Measurements from ENCODE around the gene PCDHGA2.
A peak's percentile ranks its signal among the peaks of the same experiment; 100 is the strongest.

The PCDHGA2 gene

DNA sequence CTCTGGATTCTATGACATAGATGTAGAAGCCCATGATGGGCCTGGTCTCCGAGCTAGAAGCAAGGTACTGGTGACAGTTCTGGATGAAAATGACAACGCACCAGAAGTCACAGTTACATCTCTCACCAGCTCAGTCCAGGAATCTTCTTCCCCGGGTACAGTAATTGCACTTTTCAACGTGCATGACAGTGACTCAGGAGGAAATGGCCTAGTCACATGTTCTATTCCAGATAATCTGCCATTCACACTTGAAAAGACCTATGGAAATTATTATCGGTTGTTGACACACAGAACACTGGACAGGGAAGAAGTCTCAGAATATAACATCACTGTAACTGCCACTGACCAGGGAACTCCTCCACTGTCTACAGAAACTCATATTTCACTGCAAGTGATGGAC is 17.6 kb downstream of the PCDHGA2 start:
- peaks cover 50% of the 10 kb centered on the region for H3K27me3 Mint-ChIP-seq
- no peaks in the 10 kb centered on the region for H3K4me1 Mint-ChIP-seq
- H3K4me3 Mint-ChIP-seq = no peak overlapping the region
- peaks cover 30% of the 10 kb centered on the region for H3K9me3 Mint-ChIP-seq
- H3K27ac Mint-ChIP-seq = no peak overlapping the region
- H3K36me3 Mint-ChIP-seq = peaks cover 8% of the 10 kb centered on the region
- DNase-seq = no peak
- CTCF ChIA-PET = interaction anchor here (0.9 to 1.3 kb wide), 7 partner anchors 9 to 208 kb away, joined by 3 to 5 read pairs (median 3); partner anchors contain the start of genes PCDHGA3 and PCDHGA6

DNA sequence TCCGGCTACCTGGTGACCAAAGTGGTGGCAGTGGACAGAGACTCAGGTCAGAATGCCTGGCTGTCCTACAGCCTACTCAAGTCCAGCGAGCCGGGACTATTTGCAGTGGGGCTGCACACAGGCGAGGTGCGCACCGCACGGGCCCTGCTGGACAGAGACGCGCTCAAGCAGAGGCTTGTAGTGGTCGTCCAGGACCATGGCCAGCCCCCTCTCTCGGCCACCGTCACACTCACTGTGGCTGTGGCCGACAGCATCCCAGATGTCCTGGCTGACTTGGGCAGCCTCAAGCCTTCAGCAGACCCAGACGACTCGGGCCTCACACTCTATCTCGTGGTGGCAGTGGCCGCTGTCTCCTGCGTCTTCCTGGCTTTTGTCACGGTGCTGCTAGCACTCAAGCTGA is 18.4 kb downstream of the PCDHGA2 start:
- peaks cover 52% of the 10 kb centered on the region for H3K27me3 Mint-ChIP-seq
- CTCF ChIA-PET = no interaction called here
- H3K36me3 Mint-ChIP-seq = peaks cover 8% of the 10 kb centered on the region
- no peak overlapping the region for H3K4me3 Mint-ChIP-seq
- DNase-seq = no peak
- no peaks in the 10 kb centered on the region for H3K4me1 Mint-ChIP-seq
- H3K27ac Mint-ChIP-seq = no peak overlapping the region
- peaks cover 33% of the 10 kb centered on the region for H3K9me3 Mint-ChIP-seq

DNA sequence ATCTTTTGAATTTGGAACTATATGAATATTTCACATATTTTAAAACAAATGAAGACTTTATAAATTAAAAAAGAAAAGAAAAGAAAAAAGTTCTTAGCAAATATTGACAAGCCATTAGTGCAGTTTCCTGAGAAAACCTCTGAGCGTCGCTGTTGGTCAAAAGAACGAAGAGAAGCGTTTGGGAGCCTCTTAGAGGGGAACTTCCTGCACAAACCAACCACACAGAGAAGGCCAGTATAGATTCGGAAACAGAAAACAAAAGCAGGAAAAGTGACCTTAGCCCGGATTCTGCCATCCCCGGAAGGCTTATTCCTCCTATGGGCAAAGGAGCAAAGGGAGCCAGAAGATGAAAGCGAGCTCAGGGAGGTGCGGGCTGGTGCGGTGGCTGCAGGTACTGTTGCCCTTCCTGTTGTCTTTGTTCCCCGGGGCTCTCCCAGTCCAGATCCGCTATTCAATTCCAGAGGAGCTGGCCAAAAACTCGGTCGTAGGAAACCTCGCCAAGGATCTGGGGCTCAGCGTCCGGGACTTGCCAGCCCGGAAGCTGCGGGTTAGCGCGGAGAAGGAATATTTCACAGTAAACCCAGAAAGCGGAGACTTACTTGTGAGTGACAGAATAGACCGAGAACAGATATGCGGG is 21.3 kb downstream of the PCDHGA2 start, which contains the start of gene PCDHGB2:
Gene PCDHGB2, plus strand, starts transcription at position 205 of the 637 bp plus-strand sequence. Its CDS starts 142 bp downstream, at position 347.
- peak within 1 kb of the TSS; percentile 33 for H3K27ac Mint-ChIP-seq
- peaks cover 38% of the 10 kb centered on the region for H3K9me3 Mint-ChIP-seq
- H3K4me1 Mint-ChIP-seq = no peaks in the 10 kb centered on the region
- H3K4me3 Mint-ChIP-seq = peak within 1 kb of the TSS; percentile 65
- H3K36me3 Mint-ChIP-seq = peaks cover 12% of the 10 kb centered on the region
- DNase-seq = no peak
- CTCF ChIA-PET = interaction anchor here (0.7 to 1.1 kb wide), 5 partner anchors 10 to 204 kb away, joined by 3 to 6 read pairs (median 4); partner anchors contain the start of genes PCDHGA11, PCDHGA3 and PCDHGB3
- peaks cover 63% of the 10 kb centered on the region for H3K27me3 Mint-ChIP-seq

DNA sequence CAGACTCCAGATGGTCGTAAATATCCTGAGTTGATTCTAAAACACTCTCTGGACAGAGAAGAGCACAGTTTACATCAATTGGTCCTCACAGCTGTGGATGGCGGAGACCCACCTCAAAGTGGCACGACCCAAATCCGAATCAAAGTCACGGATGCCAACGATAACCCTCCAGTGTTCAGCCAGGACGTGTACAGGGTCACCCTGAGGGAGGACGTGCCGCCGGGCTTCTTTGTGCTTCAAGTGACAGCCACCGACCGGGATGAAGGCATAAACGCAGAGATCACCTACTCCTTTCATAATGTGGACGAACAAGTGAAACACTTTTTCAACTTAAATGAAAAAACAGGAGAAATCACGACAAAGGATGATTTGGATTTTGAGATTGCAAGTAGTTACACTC is 22.1 kb downstream of the PCDHGA2 start:
- peaks cover 12% of the 10 kb centered on the region for H3K36me3 Mint-ChIP-seq
- H3K9me3 Mint-ChIP-seq = peaks cover 41% of the 10 kb centered on the region
- no peaks in the 10 kb centered on the region for H3K4me1 Mint-ChIP-seq
- H3K27ac Mint-ChIP-seq = peak overlapping the region; percentile 42
- CTCF ChIA-PET = interaction anchor here (0.7 to 1.1 kb wide), 2 partner anchors 9 to 152 kb away, joined by 3 to 6 read pairs; partner anchors contain the start of gene PCDHGB3
- peak overlapping the region; percentile 18 for H3K4me3 Mint-ChIP-seq
- no peak for DNase-seq
- peaks cover 63% of the 10 kb centered on the region for H3K27me3 Mint-ChIP-seq

DNA sequence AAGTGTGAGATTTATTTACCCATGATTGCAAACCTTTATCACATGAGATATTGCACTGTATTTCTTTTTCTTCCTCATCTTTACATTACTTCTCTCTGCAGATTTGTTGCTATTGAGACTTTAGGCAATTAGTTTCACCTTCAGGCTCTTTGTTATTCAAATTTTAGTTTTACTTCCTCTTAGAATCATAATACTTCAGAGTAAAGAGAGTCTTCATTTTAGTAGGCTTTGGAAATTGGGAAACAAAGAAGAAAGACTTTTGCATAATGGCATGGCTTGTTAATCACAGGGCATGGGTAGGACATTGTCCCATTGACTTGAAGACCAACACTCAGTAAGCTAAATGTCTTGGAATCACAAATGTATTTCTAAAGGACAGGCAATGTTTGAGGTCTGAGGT is 24.2 kb downstream of the PCDHGA2 start:
- Mint-ChIP-seq H3K27ac (no peak overlapping the region), H3K9me3 (peaks cover 38% of the 10 kb centered on the region), H3K4me3 (no peak overlapping the region), H3K27me3 (peaks cover 63% of the 10 kb centered on the region), H3K4me1 (no peaks in the 10 kb centered on the region), H3K36me3 (peaks cover 12% of the 10 kb centered on the region)
- no peak for DNase-seq
- CTCF ChIA-PET = interaction anchor here (1.5 kb wide), 1 partner anchor 44 kb away, joined by 4 read pairs; no protein-coding TSS in a partner anchor

DNA sequence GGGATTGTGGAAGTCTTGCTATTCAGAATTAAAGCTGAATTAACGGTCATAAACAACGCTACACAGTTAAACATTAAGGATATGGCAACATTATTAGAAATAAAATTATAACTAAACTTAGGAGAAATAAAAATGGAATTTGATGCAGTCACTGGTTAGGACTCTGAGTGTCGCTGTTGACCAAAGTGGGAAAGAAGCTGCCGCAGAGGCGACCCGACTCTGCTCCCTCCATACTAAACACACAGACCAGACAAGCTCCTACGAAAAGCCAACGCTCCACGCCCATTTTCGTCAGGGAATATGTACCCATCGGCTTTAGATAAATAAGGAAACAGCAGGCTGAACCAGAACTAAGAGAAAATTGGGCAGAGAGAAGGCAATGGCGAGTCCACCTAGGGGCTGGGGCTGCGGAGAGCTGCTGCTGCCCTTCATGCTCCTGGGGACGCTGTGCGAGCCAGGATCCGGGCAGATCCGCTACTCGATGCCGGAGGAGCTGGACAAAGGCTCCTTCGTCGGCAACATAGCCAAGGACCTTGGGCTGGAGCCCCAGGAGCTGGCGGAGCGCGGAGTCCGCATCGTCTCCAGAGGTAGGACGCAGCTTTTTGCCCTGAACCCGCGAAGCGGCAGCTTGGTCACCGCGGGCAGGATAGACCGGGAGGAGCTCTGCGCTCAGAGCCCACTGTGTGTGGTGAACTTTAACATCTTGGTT is 25.5 kb downstream of the PCDHGA2 start, which contains the start of gene PCDHGA5:
Gene PCDHGA5, plus strand, starts transcription at position 211 of the 709 bp plus-strand sequence. Its CDS starts 169 bp downstream, at position 380.
- Mint-ChIP-seq H3K36me3 (peaks cover 12% of the 10 kb centered on the region), H3K4me3 (no peak within 1 kb of the TSS), H3K9me3 (peaks cover 38% of the 10 kb centered on the region), H3K4me1 (no peaks in the 10 kb centered on the region), H3K27ac (peak within 1 kb of the TSS; percentile 24), H3K27me3 (peaks cover 67% of the 10 kb centered on the region)
- CTCF ChIA-PET = interaction anchor here (0.7 to 1.5 kb wide), 4 partner anchors 16 to 57 kb away, joined by 3 to 4 read pairs (median 3); partner anchors contain the start of genes PCDHGA1 and PCDHGA11
- DNase-seq = no peak

DNA sequence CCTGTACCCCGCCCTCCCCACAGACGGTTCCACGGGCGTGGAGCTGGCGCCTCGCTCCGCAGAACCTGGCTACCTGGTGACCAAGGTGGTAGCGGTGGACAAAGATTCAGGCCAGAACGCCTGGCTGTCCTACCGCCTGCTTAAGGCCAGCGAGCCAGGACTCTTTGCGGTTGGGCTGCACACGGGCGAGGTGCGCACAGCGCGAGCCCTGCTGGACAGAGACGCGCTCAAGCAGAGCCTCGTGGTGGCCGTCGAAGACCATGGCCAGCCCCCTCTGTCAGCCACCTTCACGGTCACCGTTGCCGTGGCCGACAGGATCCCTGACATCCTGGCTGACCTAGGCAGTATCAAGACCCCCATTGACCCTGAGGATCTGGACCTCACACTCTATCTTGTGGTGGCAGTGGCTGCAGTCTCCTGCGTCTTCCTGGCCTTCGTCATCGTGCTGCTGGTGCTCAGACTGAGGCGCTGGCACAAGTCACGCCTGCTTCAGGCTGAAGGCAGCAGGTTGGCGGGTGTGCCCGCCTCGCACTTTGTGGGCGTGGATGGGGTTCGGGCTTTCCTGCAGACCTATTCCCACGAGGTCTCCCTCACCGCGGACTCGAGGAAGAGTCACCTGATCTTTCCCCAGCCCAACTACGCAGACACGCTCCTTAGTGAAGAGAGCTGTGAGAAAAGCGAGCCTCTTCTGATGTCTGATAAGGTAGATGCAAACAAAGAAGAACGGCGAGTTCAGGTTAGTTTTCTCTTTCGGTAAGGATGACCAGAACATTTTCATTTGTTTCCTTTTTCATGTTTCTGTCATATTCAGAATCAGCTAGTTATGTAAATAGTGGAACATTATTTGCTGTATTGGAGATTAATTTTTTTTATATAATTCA is 27.7 kb downstream of the PCDHGA2 start:
- Mint-ChIP-seq H3K36me3 (peaks cover 8% of the 10 kb centered on the region), H3K27me3 (peaks cover 72% of the 10 kb centered on the region), H3K4me1 (peaks cover 2% of the 10 kb centered on the region), H3K27ac (no peak overlapping the region), H3K9me3 (peaks cover 34% of the 10 kb centered on the region), H3K4me3 (no peak overlapping the region)
- CTCF ChIA-PET = no interaction called here
- DNase-seq = no peak

DNA sequence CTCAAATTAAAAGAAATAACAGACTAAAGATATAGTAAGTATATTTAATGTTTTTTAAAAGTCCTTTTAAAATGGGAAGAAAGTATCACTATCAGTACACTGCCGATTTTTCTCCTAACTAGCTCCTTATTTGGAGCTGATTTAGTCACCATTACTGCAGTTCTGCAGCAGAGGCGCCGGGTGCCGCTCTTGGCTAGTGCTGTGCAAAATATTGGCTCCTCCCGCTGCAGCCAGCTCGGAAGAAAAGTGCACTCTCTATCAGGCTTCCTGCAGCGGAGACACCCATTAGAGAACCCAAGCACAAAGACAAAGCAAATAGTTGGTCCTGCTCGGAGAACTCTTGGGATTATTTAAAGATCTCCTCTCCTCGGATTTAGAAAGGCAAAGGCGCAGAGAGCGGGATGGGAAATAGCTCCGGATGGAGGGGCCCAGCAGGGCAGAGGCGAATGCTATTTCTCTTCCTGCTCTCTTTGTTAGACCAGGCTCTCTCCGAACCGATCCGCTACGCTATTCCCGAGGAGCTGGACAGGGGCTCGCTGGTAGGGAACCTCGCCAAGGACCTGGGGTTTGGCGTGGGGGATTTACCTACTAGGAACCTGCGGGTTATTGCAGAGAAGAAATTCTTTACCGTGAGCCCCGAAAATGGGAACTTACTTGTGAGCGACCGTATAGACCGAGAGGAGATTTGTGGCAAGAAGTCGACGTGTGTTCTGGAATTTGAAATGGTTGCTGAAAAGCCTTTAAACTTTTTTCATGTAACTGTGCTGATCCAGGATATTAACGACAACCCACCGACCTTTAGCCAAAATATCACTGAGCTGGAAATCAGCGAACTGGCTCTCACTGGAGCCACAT is 31.7 kb downstream of the PCDHGA2 start, which contains the start of gene PCDHGB3:
Gene PCDHGB3, plus strand, starts transcription at position 249 of the 855 bp plus-strand sequence. Its CDS starts 153 bp downstream, at position 402.
- peaks cover 4% of the 10 kb centered on the region for H3K4me1 Mint-ChIP-seq
- H3K27ac Mint-ChIP-seq = no peak within 1 kb of the TSS
- H3K4me3 Mint-ChIP-seq = peak within 1 kb of the TSS; percentile 62
- H3K27me3 Mint-ChIP-seq = peaks cover 74% of the 10 kb centered on the region
- peaks cover 4% of the 10 kb centered on the region for H3K36me3 Mint-ChIP-seq
- peaks cover 31% of the 10 kb centered on the region for H3K9me3 Mint-ChIP-seq
- DNase-seq = peak; percentile 53
- CTCF ChIA-PET = interaction anchor here (0.7 to 2.0 kb wide), 27 partner anchors 10 to 549 kb away, joined by 3 to 12 read pairs (median 3); partner anchors contain the start of genes PCDHA5, PCDHGA12, PCDHGB4 and PCDHGB5

DNA sequence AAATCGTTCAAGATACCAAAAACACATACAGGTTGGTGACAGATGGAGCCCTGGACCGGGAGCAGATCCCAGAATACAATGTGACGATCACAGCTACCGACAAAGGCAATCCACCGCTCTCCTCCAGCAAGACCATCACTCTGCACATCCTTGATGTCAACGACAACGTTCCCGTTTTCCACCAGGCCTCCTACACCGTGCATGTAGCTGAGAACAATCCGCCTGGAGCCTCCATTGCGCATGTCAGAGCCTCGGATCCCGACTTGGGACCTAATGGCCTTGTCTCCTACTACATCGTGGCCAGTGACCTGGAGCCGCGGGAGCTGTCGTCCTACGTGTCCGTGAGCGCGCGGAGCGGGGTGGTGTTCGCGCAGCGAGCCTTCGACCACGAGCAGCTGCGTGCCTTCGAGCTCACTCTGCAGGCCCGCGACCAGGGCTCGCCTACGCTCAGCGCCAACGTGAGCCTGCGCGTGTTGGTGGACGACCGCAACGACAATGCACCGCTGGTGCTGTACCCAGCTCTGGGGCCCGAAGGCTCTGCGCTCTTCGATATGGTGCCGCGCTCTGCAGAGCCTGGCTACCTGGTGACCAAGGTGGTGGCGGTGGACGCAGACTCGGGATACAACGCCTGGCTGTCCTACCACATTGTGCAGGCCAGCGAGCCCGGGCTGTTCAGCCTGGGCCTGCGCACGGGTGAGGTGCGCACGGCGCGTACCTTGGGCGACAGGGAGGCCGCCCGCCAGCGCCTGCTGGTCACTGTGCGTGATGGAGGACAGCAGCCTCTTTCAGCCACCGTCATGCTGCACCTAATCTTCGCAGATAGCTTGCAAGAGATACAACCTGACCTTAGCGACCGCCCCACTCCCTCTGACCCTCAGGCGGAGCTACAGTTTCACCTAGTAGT is 33.3 kb downstream of the PCDHGA2 start:
- Mint-ChIP-seq H3K4me1 (peaks cover 4% of the 10 kb centered on the region), H3K27me3 (peaks cover 70% of the 10 kb centered on the region), H3K27ac (no peak overlapping the region), H3K9me3 (peaks cover 27% of the 10 kb centered on the region), H3K4me3 (no peak overlapping the region), H3K36me3 (peaks cover 4% of the 10 kb centered on the region)
- DNase-seq = no peak
- CTCF ChIA-PET = interaction anchor here (1.3 to 1.6 kb wide), 2 partner anchors 52 to 58 kb away, joined by 3 read pairs; partner anchors contain the start of genes PCDHGA12 and TAF7

DNA sequence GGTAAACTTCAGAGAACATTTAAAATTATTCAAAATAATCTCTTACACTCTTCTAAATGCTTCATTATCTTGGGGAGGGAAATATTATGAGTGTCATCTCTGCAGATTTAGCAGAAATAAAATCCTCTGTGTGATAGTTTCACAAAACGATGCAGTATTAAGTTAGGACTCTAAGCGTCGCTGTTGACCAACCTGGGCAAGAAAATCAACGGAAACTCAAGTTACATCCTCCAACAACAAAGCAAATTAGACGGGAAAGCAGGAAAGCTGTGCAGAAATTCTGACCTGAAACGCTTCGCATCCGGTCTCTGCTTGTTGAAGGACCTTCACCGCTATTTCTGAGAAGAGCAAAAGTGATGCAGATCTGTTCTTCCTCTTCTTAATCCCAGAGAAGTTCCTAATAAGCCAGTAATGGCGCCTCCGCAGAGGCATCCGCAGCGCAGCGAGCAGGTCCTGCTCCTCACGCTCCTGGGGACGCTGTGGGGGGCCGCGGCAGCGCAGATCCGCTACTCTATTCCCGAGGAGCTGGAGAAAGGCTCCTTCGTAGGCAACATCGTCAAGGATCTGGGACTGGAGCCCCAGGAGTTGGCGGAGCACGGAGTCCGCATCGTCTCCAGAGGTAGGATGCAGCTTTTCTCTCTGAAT is 35.2 kb downstream of the PCDHGA2 start, which contains the start of gene PCDHGA6:
Gene PCDHGA6, plus strand, starts transcription at position 219 of the 645 bp plus-strand sequence. Its CDS starts 193 bp downstream, at position 412.
- H3K4me1 Mint-ChIP-seq = peaks cover 4% of the 10 kb centered on the region

DNA sequence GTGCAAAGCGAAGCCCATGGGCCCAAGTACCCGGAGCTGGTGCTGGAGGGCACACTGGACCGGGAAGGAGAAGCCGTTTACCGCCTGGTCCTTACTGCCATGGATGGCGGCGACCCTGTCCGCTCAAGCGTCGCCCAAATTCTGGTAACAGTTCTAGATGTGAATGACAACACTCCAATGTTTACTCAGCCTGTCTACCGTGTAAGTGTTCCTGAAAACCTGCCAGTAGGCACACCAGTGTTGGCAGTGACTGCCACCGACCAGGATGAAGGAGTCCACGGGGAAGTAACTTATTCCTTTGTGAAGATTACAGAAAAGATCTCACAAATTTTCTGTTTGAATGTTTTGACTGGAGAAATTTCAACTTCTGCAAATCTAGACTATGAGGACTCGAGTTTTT is 36.1 kb downstream of the PCDHGA2 start:
- H3K36me3 Mint-ChIP-seq = peaks cover 4% of the 10 kb centered on the region
- CTCF ChIA-PET = interaction anchor here (1.0 to 1.6 kb wide), 4 partner anchors 22 to 139 kb away, joined by 3 to 6 read pairs (median 4); partner anchors contain the start of gene PCDHGA10
- H3K4me3 Mint-ChIP-seq = no peak overlapping the region
- no peak overlapping the region for H3K27ac Mint-ChIP-seq
- peaks cover 4% of the 10 kb centered on the region for H3K4me1 Mint-ChIP-seq
- peaks cover 29% of the 10 kb centered on the region for H3K9me3 Mint-ChIP-seq
- H3K27me3 Mint-ChIP-seq = peaks cover 61% of the 10 kb centered on the region
- DNase-seq = no peak

More for the DNA sequence above, 35.2 kb downstream of the PCDHGA2 start, which contains the start of gene PCDHGA6:
- peaks cover 4% of the 10 kb centered on the region for H3K36me3 Mint-ChIP-seq
- H3K27ac Mint-ChIP-seq = no peak within 1 kb of the TSS
- CTCF ChIA-PET = interaction anchor here (1.0 to 1.7 kb wide), 6 partner anchors 17 to 140 kb away, joined by 3 to 6 read pairs (median 4); partner anchors contain the start of gene PCDHGA10
- no peak for DNase-seq
- H3K4me3 Mint-ChIP-seq = peak within 1 kb of the TSS; percentile 12
- H3K27me3 Mint-ChIP-seq = peaks cover 67% of the 10 kb centered on the region
- H3K9me3 Mint-ChIP-seq = peaks cover 29% of the 10 kb centered on the region

Measured in activated naive CD4-positive, alpha-beta T cell treated with anti-CD3 and anti-CD28 coated beads, Interleukin-2, amount 10 ng/mL, durations not matched to agents 7 days and 5 days (primary cell).